IMR-90 (cell line): ENCODE data around the gene CCDC175. TPM values are rescaled to one million over a fixed set of nuclear protein-coding genes. Genes with fewer than 3 reads are reported as not detected.

Experiments used
- ATAC-seq: fragments of 200-7000 bp; cut with Tn5 transposase; 2 replicates; pipeline ENCODE4 v1.9.1; 2020; ENCODE audit warnings: low read depth, mild to moderate bottlenecking, moderate library complexity
- BruUV-seq: library from RNA; stranded (reverse); fragments of 400-500 nt; replicated peaks from 2 replicates; lab custom pipeline; 2021; lab: Mats Ljungman, UMichigan
- CTCF ChIA-PET: fragments of 300-600 bp; formaldehyde crosslinking; extraction: SDS; loops from one replicate; lab custom pipeline; 2021; ENCODE audit warnings: antibody characterized with exemption; lab: Yijun Ruan, JAX
- POLR2A ChIA-PET: fragments of 300-600 bp; sonication (Branson Sonifier 250); formaldehyde crosslinking; loops from one replicate; lab custom pipeline; 2022; ENCODE audit warnings: antibody characterized with exemption; ENCODE audit not compliant: unreplicated experiment; lab: Charles Lee
- DNase-seq: peaks from one replicate; pipeline ENCODE4 v3.0.0; 2013
- H2AFZ ChIP-seq: replicated peaks from 2 replicates; pipeline ENCODE3; 2013; ENCODE audit warnings: low read length, mild to moderate bottlenecking; ENCODE audit not compliant: poor library complexity
- H2AK5ac ChIP-seq: 2 replicates; pipeline ENCODE4 v1.6.1; 2013; ENCODE audit warnings: low read depth, low read length, inconsistent platforms
- H2AK9ac ChIP-seq: replicated peaks from 2 replicates; pipeline ENCODE3; 2013; ENCODE audit warnings: mild to moderate bottlenecking, low read depth, low read length, moderate library complexity; ENCODE audit not compliant: poor library complexity
- H2BK120ac ChIP-seq: 2 replicates; pipeline ENCODE4 v1.6.1; 2013; ENCODE audit warnings: low read depth, low read length, inconsistent platforms
- H2BK15ac ChIP-seq: 3 replicates; pipeline ENCODE4 v1.6.1; 2013; ENCODE audit warnings: low read depth, low read length, inconsistent platforms
- H2BK20ac ChIP-seq: 2 replicates; pipeline ENCODE4 v1.6.1; 2013; ENCODE audit warnings: low read depth, mild to moderate bottlenecking, inconsistent platforms, low read length, moderate library complexity
- H2BK5ac ChIP-seq: 2 replicates; pipeline ENCODE4 v1.6.1; 2013; ENCODE audit warnings: mild to moderate bottlenecking, low read depth, low read length, inconsistent platforms; ENCODE audit not compliant: poor library complexity, severe bottlenecking
- H3K14ac ChIP-seq: replicated peaks from 2 replicates; pipeline ENCODE4 v1.6.1; 2013; ENCODE audit warnings: low read depth, low read length, inconsistent platforms
- H3K18ac ChIP-seq: 2 replicates; pipeline ENCODE4 v1.6.1; 2013; ENCODE audit warnings: low read depth, low read length, control low read depth
- H3K23ac ChIP-seq: 2 replicates; pipeline ENCODE4 v1.6.1; 2013; ENCODE audit warnings: low read depth, low read length, inconsistent platforms
- H3K27ac ChIP-seq: 2 replicates; pipeline ENCODE4 v1.5.1; 2013; ENCODE audit warnings: mild to moderate bottlenecking, control low read depth, low read length; ENCODE audit not compliant: insufficient read depth
- H3K27me3 ChIP-seq: 2 replicates; pipeline ENCODE4 v1.6.1; 2013; ENCODE audit warnings: low read length; ENCODE audit not compliant: control insufficient read depth, insufficient read depth
- H3K36me3 ChIP-seq: 2 replicates; pipeline ENCODE4 v1.6.1; 2013; ENCODE audit warnings: low read length, mixed read lengths; ENCODE audit not compliant: control insufficient read depth, insufficient read depth
- H3K4ac ChIP-seq: 2 replicates; pipeline ENCODE4 v1.6.1; 2013; ENCODE audit warnings: low read depth, low read length, inconsistent platforms
- H3K4me1 ChIP-seq: 2 replicates; pipeline ENCODE4 v1.6.1; 2013; ENCODE audit warnings: low read length, mixed read lengths; ENCODE audit not compliant: control insufficient read depth, insufficient read depth
- H3K4me2 ChIP-seq: 2 replicates; pipeline ENCODE4 v1.6.1; 2013; ENCODE audit warnings: low read depth, mild to moderate bottlenecking, control low read depth, low read length, moderate library complexity
- H3K4me3 ChIP-seq: 2 replicates; pipeline ENCODE4 v1.5.1; 2013; ENCODE audit warnings: low read depth, mild to moderate bottlenecking, control low read depth, low read length, moderate library complexity; ENCODE audit not compliant: insufficient read depth
- H3K56ac ChIP-seq: 2 replicates; pipeline ENCODE4 v1.6.1; 2013; ENCODE audit warnings: low read length, inconsistent platforms; ENCODE audit not compliant: insufficient read depth; ENCODE audit errors: extremely low read depth
- H3K79me1 ChIP-seq, 2 experiments: 2 replicates each; pipeline ENCODE4 v1.6.1; 2013; ENCODE audit warnings: low read length in 2 of 2, inconsistent platforms in 1 of 2, low read depth in 1 of 2
- H3K9ac ChIP-seq: 2 replicates; pipeline ENCODE4 v1.6.1; 2013; ENCODE audit warnings: low read depth, low read length, control low read depth
- H3K9me1 ChIP-seq: 2 replicates; pipeline ENCODE4 v1.6.1; 2013; ENCODE audit warnings: low read length, inconsistent platforms; ENCODE audit not compliant: insufficient read depth
- H3K9me3 ChIP-seq: 2 replicates; pipeline ENCODE4 v1.6.1; 2013; ENCODE audit warnings: low read length; ENCODE audit not compliant: control insufficient read depth, insufficient read depth
- H4K20me1 ChIP-seq: 2 replicates; pipeline ENCODE4 v1.6.1; 2013; ENCODE audit warnings: low read length, inconsistent platforms; ENCODE audit not compliant: insufficient read depth
- H4K5ac ChIP-seq: 2 replicates; pipeline ENCODE4 v1.6.1; 2013; ENCODE audit warnings: mild to moderate bottlenecking, low read depth, low read length, control low read depth
- H4K8ac ChIP-seq, 2 experiments: 2 replicates each; pipeline ENCODE4 v1.6.1; 2013; ENCODE audit warnings: low read depth in 2 of 2, low read length in 2 of 2, control low read depth in 1 of 2, inconsistent platforms in 1 of 2
- H4K91ac ChIP-seq: 2 replicates; pipeline ENCODE4 v1.6.1; 2013; ENCODE audit warnings: low read depth, low read length, inconsistent platforms; ENCODE audit not compliant: insufficient read depth
- CEBPB ChIP-seq: IDR thresholded peaks from 2 replicates; pipeline ENCODE4 v1.6.1; 2012; ENCODE audit warnings: low read depth, low read length, improper control_type of control experiment
- RAD21 ChIP-seq: IDR thresholded peaks from 2 replicates; pipeline ENCODE4 v1.6.1; 2012; ENCODE audit warnings: low read length, improper control_type of control experiment
- WGBS, 2 experiments: methylation state at CpG; one replicate each; pipeline versions ENCODE4 v1.1.5 to v1.1.7; 2013; ENCODE audit warnings: missing lambda C conversion rate in 2 of 2; ENCODE audit not compliant: insufficient read length in 1 of 2; ENCODE audit errors: extremely low coverage in 2 of 2; 5-methylcytosine and 5-hydroxymethylcytosine counted together
- dilution Hi-C: fragments of 300-500 bp; cut with HindIII; formaldehyde crosslinking; loops from one replicate; pipeline ENCODE4 v1.14.3; 2018; ENCODE audit warnings: low sequenced_read_pairs; ENCODE audit not compliant: unreplicated experiment
- in situ Hi-C: fragments of 300-500 bp; cut with MboI; formaldehyde crosslinking; loops from 3 replicates; pipeline ENCODE4 v1.14.3; 2019; ENCODE audit warnings: low sequenced_read_pairs, inconsistent platforms, mixed read lengths
- intact Hi-C: fragments of 100-400 bp; cut with micrococcal nuclease; formaldehyde crosslinking; loops from 2 replicates; pipeline ENCODE4 v1.10.0; 2022
- polyA plus RNA-seq, 3 experiments: library from polyadenylated mRNA; depleted of rRNA; stranded (reverse); fragments of >200 nt; gene quantifications; 2 replicates each; pipeline ENCODE4 v1.2.3, GENCODE V29; 2012; ENCODE audit warnings: low replicate concordance in 1 of 3
- total RNA-seq: library from RNA; depleted of rRNA; stranded (reverse); fragments of >200 nt; gene quantifications from 2 replicates; pipeline ENCODE4 v1.2.3, GENCODE V29; 2012

Gene CCDC175
- total and polyA plus RNA-seq, 2 of the 4 experiments (the other 2 are of a cell fraction): not detected

GRCh38 chr14:59481871-59482540 lies 94.6 kb downstream of the CCDC175 start:
- in situ Hi-C loops: loop anchor here (25.0 kb wide), 1 partner anchor 605 kb away; the partner anchor contains the start of gene PCNX4
- CTCF ChIA-PET: interaction anchor here (0.6 to 2.6 kb wide), 2 partner anchors 10 to 743 kb away, joined by 3 to 12 read pairs; no protein-coding TSS in a partner anchor
- H3K27me3 ChIP-seq: no peaks in the 10 kb centered on the region

More at GRCh38 chr14:59481871-59482540, 94.6 kb downstream of the CCDC175 start:
- Histone ChIP-seq H3K27ac (peak overlapping the region; percentile 93), H2AFZ (no peak overlapping the region), H2AK9ac (peak overlapping the region; percentile 7), H3K4ac (peak overlapping the region; percentile 97), H2AK5ac (peak overlapping the region; percentile 50; the same call in 1 of the 2 replicates), H3K79me1 (peaks cover 8 to 58% of the 10 kb centered on the region in 2 experiments), H3K18ac (peak overlapping the region; percentile 93), H3K23ac (peak overlapping the region; percentile 94), H4K8ac (peak overlapping the region; percentile 22 to 88), H2BK5ac (peak overlapping the region; percentile 97), H2BK20ac (peak overlapping the region; percentile 91), H3K9me3 (no peaks in the 10 kb centered on the region), H4K20me1 (peaks cover 18% of the 10 kb centered on the region; the same call in 1 of the 2 replicates), H3K9me1 (peaks cover 10% of the 10 kb centered on the region), H3K4me1 (peaks cover 9% of the 10 kb centered on the region), H4K5ac (peak overlapping the region; percentile 67), H3K36me3 (peaks cover 11% of the 10 kb centered on the region), H2BK120ac (peak overlapping the region; percentile 90), H3K4me2 (peak overlapping the region; percentile 87), H4K91ac (peak overlapping the region; percentile 90), H3K9ac (peak overlapping the region; percentile 99), H3K14ac (peak overlapping the region; percentile 83), H3K56ac (peak overlapping the region; percentile 99), H2BK15ac (peak overlapping the region; percentile 33; the same call in 2 of the 3 replicates), H3K4me3 (peak overlapping the region; percentile 94)
- no TSS peak for BruUV-seq
- intact Hi-C loops (no loop called here), dilution Hi-C loops (no loop called here)
- WGBS, 2 experiments: no CpG with 5 or more reads among the region's 2 CpGs
- DNase-seq (peak; percentile 60), ATAC-seq (peak; percentile 1; the same call in 1 of the 2 replicates)
- POLR2A ChIA-PET: no interaction called here
- peak; percentile 26; the same call in 1 of the 2 replicates for TF ChIP-seq CEBPB
- TF ChIP-seq RAD21: no peak
